K562 treated with DMSO at 1 percent for 48 hours (cell line): ENCODE results near the gene GALE. TPM values are rescaled to one million over a fixed set of nuclear protein-coding genes. Genes with fewer than 3 reads are reported as not detected.

Source experiments
- total RNA-seq: library from RNA; unstranded; fragments of 300-600 nt; gene quantifications from 2 replicates; pipeline ENCODE4 v1.2.3, GENCODE V29; 2022; ENCODE audit warnings: low replicate concordance; ENCODE audit errors: extremely low read depth

The GALE gene
- total RNA-seq = not detected in 2 replicates

DNA sequence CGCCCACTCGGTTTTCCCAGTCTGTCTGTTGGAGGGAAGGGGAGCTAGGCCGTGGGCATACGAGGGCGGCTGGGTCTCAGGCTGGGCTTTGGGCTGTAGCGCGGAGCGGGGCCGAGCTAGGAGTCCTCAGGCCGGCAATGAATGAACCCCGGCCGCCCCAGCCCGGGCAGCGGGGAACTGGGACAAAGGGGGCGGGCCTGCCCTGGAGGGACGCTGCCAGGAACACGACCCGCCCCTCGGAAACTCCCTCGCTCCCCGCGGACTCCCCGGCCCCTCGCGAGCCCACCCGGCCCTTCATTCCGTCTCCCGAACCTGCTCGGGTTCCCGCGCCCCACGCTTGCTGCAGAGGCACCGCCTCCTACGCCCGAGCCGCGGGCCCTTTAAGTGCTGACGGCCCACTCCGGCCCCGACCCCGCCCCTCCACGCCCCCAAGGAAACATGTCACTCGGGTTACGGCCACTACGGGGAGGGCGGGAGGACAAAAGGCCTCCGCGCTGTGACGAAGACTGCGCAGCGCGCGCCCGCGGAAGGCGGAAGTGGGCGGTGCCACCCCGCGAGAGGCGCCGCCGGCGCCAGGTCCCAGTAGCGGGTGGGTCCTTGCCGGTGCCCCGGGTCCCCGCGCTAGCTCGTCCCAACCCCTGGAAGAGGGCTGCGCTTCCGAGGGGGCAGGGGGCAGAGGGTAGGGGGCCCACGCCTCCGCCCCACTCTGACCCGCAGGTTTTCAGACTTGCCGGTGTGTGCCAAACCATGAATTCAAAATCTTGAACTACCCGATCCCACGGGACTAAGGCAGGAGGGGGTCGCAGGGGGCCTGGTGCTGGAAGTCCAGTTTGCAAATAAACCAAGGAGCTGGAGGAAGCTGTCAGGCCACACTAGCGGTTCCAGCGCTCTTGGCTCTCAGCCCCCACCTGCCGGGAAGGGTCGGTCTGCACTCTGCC, at the start of gene GALE:
TSS of gene GALE (minus strand) at position 355 of the 938 bp plus-strand sequence. CDS start 1,747 bp downstream, outside the sequence.

DNA sequence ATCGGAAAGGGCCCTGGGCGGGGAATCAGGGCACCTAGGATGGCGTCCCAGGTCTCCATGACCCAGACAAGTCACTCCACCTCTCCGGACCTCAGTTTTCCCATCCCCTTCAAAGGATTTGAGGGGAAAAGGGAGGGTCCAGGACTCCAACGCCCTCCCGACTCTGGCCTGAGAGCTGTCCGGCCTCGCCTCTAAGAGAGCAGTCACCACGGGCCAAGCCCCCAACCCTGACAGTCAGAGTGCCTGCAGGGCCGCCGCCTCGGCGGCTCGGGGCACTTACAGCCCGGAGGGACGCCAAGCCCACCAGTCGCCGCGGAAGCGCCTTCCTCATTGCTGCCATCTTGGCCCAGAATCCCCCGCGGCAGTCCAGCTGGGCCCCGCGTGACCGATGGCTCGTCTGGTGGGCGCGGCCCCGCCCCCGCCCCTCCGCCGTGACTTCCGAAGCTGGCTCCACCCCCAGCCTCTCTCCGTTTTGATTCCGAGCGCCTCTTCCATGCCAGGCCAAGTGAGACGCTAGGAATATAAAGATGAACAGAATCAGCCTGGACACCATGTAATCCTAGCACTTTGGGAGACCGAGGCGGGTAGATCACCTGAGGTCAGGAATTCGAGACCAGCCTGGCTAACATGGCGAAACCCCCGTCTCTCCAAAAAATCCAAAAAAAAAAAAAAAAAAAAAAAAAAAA, 24.7 kb upstream of the GALE start, which contains the start of gene HMGCL:
TSS of gene HMGCL (minus strand) at position 354 of the 686 bp plus-strand sequence. CDS start at position 340, 14 bp downstream.

DNA sequence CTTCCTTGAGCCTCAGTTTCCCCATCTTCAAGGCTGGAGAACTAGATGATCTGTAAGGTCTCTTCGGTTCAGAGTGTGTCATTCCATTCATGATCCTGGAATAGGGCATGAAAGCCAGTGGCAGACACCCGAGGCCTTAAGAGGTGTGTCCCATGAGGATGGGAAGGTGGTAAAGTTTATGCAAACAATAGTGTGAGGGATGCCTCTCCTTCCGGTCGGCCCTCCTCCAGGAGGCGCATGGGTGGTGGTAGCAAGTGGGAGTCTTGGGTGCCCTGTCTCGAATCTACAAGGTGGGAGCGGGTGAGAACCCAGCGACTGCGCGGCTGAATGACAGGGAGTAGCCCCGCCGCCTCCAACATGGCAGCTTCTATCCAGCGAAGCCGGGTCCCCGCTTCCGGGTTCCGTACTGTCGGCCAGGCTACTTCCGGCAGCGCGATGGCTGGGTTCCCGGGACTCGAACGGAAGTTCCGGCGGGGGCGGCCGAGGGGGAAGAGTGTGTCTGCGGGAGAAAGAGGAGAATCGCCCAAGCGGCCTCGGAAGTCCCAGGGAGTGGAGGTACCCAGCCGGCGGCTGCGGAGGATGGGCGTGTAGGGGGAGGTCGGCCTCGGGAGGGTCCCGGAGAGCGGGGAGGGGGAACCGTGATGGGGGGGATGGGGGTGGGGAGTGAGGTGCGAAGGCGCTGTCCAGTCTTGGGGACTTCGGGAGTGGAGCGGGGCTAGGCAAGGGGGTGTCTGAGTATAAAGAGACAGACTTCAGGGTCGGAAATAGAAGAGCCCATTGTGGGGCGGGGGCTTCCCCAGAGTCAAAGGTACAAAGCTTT, 9.6 kb downstream of the GALE start, which contains the start of gene LYPLA2:
TSS of gene LYPLA2 (plus strand) at position 450 of the 820 bp plus-strand sequence. CDS start 1,538 bp downstream, outside the sequence.

DNA sequence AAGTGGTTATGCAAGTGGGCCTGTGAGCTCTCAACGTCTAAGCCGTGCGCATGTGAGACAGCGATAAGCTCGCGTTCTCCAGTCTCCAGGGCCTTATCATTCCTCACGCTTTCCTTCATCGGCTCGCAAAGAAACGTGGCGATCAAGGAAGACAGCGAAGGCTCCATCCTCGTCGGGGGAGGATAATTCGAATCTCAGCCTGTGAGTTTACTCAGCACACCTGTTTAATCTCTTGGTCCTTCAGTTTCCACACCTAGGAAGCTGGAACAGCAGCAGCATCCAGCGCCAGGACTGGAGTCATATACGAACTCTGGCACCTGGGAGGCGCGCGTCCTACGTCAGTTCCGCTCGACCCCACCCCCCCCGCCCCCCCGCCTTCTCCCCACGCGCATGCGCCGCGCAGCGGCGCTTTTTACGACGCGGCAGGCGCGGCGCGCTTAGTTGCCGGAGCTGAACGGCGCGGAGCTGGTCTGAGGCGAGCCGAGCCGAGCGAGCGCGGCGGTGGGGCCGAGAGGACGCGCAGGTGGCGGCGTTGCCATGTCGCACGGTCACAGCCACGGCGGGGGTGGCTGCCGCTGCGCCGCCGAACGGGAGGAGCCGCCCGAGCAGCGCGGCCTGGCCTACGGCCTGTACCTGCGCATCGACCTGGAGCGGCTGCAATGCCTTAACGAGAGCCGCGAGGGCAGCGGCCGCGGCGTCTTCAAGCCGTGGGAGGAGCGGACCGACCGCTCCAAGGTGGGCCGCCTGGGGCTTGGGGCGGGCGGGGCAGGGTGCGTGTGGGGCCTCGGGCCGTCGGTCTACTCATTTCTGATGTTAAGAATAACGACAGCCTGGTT, 22.4 kb downstream of the GALE start, which contains the start of gene PITHD1:
TSS of gene PITHD1 (plus strand) at position 440 of the 836 bp plus-strand sequence. CDS start at position 538, 98 bp downstream.

Other genes with a start within 250 kb of the GALE start
- not detected in 2 replicates for gene ID3, start 241.3 kb downstream of the GALE start, total RNA-seq
- gene RPL11, start 108.9 kb downstream of the GALE start, total RNA-seq = 1,279 and 4,945 TPM in 2 replicates
- gene ELOA, start 57.3 kb downstream of the GALE start, total RNA-seq = not detected in 2 replicates
- not detected in 2 replicates for gene PITHD1, start 22.3 kb downstream of the GALE start, total RNA-seq
- gene LYPLA2, start 9.6 kb downstream of the GALE start, total RNA-seq = not detected in 2 replicates
- gene HMGCL, start 24.7 kb upstream of the GALE start, total RNA-seq = not detected in 2 replicates
- gene FUCA1, start 67.5 kb upstream of the GALE start, total RNA-seq = not detected in 2 replicates
- gene CNR2, start 112.6 kb upstream of the GALE start, total RNA-seq = not detected in 2 replicates
- gene PNRC2, start 159.1 kb upstream of the GALE start, total RNA-seq = not detected in 2 replicates
- not detected in 2 replicates for gene SRSF10, start 179.6 kb upstream of the GALE start, total RNA-seq